Activated naive CD8-positive, alpha-beta T cell treated with anti-CD3 and anti-CD28 coated beads for 36 hours (primary cell): Measurements from ENCODE around the gene CNTFR. TPM values are rescaled to one million over a fixed set of nuclear protein-coding genes. Genes with fewer than 3 reads are reported as not detected.

ENCODE experiments used
- DNase-seq: peaks from one replicate; pipeline ENCODE4 v3.0.0; 2021
- H3K27ac Mint-ChIP-seq: one replicate; pipeline ENCODE4 v1.8.0; 2022; ENCODE audit warnings: mild to moderate bottlenecking, moderate library complexity, mixed read lengths
- H3K27me3 Mint-ChIP-seq: one replicate; pipeline ENCODE4 v1.8.0; 2022; ENCODE audit warnings: mild to moderate bottlenecking, mixed read lengths
- H3K36me3 Mint-ChIP-seq: one replicate; pipeline ENCODE4 v1.8.0; 2021; ENCODE audit warnings: mild to moderate bottlenecking, mixed read lengths
- H3K4me1 Mint-ChIP-seq: one replicate; pipeline ENCODE4 v1.8.0; 2021; ENCODE audit warnings: mixed read lengths
- H3K4me3 Mint-ChIP-seq: one replicate; pipeline ENCODE4 v1.8.0; 2022; ENCODE audit warnings: mild to moderate bottlenecking, moderate library complexity, mixed read lengths
- H3K9me3 Mint-ChIP-seq: one replicate; pipeline ENCODE4 v1.8.0; 2022; ENCODE audit warnings: mixed read lengths
- total RNA-seq, 2 experiments: library from RNA; stranded (reverse); gene quantifications; one replicate each; pipeline ENCODE4 v1.2.3, GENCODE V29; 2021

CNTFR gene
- total RNA-seq, 2 experiments from 2014 or later = not detected

DNA sequence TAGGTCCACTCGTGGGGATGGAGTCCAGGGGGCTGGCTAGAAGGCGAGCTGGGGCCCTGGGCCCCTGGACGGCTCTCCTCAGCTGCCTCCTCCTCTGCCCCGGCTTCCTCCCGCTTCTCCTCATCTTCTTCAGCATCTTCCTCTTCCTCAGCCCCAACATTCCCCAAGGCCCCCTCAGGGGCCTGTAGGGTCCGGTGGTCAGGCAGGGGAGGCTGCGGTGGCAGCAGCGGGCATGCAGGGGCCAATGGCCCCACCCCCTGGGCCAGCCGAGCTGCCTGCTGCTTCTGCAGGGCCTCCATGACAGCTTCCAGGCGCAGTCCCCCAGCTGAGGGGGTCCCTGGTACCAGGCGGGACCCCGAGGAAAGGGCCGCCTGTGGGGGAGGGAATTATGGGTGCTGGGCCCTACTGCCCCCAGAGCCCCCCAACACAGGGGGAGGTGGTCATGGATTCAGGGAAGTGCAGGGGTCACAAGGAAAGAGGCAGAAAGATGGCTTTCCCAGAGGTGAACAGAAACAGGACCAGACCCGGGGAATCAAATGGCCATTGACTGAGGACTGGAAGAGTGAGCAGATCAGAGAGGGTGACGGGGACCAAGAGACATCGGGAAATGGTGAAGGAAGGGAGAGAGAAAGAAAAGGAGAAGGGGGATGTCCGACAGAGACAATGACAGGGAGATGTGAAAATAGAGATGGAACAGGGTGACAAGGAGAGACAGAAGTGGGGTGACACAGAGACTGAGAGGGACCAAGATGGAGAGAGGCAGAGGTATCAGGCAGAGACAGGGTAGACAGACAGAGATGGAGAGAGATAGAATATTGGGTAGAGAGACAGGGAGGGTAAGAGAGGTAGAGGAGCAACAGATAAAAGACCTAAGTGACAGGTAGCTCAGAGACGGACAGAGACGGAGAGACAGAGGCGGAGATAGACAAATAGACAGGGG, 38.5 kb upstream of the CNTFR start:
- H3K4me3 Mint-ChIP-seq = peak overlapping the region; percentile 67
- H3K27ac Mint-ChIP-seq = no peak overlapping the region
- no peaks in the 10 kb centered on the region for H3K36me3 Mint-ChIP-seq
- no peak for DNase-seq
- no peaks in the 10 kb centered on the region for H3K9me3 Mint-ChIP-seq
- H3K27me3 Mint-ChIP-seq = peaks cover 74% of the 10 kb centered on the region
- H3K4me1 Mint-ChIP-seq = peaks cover 19% of the 10 kb centered on the region

DNA sequence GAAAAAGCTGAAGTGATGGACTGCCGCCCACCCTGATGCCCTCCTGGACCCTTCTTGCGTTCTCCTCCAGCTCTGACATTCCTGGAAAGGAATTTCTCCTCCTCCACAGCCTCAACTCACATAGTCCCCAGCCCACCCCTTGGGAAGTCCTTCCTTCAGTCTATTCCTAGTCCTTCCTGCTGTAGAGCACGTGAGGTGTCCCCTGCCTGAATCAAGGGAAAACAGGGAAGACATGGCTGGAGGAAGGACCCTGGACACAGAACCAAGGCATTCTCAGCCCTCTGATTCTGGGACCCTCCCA, 35.6 kb upstream of the CNTFR start:
- Mint-ChIP-seq H3K27ac (no peak overlapping the region), H3K4me3 (no peak overlapping the region), H3K36me3 (no peaks in the 10 kb centered on the region), H3K4me1 (peaks cover 21% of the 10 kb centered on the region), H3K9me3 (no peaks in the 10 kb centered on the region), H3K27me3 (peaks cover 86% of the 10 kb centered on the region)
- DNase-seq = no peak

DNA sequence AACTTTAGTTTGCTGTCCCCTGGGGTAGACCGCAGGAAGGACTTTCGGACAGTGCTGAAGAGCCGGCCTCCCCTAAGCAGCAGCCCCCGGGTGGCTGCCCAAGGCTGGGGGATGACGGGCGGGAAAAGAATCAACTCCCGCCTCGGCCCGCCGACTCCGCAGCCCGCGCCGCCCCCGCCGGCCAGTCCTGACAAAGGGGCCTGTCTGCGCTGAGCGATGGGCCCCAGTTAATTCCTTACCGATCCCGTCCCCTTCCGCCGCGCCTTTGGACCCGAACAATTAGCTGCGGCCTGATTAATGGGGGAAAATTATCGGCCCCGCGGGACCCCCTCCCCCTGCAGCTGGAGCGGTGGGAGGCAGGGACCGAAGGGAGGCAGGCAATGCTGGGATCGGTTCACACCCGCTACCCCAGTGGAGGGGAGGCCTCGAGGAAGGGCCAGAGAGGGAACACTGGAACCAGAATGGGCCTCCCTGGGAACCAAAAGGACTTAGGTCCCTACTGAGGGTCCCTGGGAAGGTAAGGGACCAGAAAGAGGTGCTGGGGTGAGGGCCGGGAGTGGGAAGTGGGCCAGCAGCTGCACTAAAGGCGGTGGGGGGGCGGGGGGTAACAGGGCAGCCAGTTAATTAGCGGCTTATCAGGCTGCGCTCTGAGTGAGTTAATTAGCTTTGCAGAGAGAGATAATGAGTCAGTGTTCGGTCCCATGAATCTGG, 35.1 kb upstream of the CNTFR start:
- H3K27ac Mint-ChIP-seq = no peak overlapping the region
- H3K4me1 Mint-ChIP-seq = peaks cover 23% of the 10 kb centered on the region
- H3K36me3 Mint-ChIP-seq = no peaks in the 10 kb centered on the region
- no peaks in the 10 kb centered on the region for H3K9me3 Mint-ChIP-seq
- no peak for DNase-seq
- H3K27me3 Mint-ChIP-seq = peaks cover 81% of the 10 kb centered on the region
- H3K4me3 Mint-ChIP-seq = no peak overlapping the region

DNA sequence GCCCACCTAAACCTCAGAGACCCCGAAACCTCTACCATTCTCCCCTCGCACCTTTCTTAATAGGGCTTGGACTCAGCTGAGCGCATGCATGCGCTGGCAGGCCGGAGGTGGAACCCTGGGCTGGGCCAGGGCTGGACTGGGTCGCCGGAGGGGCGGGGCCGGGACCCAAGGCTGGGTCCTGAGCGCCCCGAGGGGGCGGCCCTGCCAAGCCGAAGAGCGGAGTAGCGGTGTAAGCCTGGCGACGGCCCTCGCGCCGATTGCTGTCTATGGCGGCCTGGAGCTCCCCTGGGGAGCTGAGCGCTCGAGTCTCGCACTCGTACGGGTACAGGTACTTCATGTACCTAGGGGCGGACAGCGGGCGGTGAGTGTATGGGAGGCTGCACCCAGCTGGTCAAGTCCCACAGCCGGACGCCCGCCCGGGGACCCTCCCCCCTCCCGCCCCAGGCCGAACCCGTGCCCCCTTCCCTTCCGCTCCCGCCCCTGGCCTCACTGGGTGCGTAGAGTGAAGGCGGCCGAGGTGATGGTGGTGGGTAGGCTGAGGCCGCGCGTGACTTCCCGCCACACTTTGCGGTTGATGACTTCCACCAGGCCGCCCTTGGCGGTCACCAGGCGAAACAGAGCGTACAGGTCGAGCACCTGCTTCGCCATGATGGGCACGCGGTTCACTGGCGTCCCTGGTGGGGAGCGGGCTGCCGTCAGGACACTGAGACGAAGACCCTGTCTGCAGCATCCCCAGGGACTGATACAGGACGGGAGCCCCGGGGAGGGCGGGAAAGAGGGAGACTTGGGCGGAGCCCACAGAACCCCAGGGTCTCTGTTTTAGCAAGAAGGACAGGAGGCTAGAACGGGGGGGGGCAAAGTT, 34.1 kb upstream of the CNTFR start:
- DNase-seq = peak; percentile 23
- no peak overlapping the region for H3K27ac Mint-ChIP-seq
- peaks cover 27% of the 10 kb centered on the region for H3K4me1 Mint-ChIP-seq
- H3K27me3 Mint-ChIP-seq = peaks cover 73% of the 10 kb centered on the region
- no peaks in the 10 kb centered on the region for H3K36me3 Mint-ChIP-seq
- no peaks in the 10 kb centered on the region for H3K9me3 Mint-ChIP-seq
- H3K4me3 Mint-ChIP-seq = peak overlapping the region; percentile 24

DNA sequence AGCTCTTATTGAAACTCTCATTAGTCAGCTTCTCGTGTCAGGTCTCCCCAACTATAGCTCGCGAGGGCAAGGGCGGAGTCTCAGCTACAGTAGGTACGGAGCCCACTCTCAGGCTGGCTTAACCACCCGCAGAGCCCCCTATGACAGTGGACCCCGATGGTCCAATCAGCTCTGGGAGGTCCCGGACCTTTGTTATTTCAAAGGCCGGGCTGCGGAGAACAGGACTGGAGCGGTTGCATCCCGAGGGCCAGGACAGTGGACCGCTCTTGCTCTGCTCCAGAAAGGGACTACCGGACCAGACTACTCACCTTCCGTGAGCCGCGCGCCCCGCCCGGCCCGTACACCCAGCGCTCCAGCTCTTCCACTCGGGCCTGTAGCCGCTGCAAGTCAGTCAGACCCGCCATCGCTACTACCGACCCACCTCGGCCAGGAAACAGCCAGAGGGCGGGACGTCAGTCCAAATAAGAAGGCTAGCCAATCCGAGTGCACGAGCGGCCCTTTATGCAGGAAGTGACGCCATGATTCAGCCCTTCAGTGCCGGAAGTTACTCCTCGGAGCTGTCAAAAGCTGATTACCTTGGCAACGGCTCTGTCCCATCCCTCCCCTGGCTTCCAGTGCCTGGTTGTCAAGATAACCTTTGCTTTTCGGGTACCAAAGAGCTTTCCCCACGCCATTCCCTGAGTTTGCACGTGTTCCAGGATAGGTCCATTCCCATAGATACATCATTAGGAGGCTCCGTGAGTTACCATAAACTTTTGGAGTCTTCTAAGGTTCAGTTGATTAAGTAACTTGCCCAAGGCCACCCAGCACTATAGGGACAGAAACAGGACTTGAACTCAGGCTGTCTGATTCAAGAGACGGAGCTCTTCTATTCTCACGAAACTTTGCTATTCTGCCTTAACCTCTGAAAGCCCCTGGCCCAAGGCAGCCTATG, 30.8 kb upstream of the CNTFR start, which contains the start of gene DCTN3:
DCTN3 (minus strand) TSS at position 435 of the 934 bp plus-strand sequence; CDS start at position 404, 31 bp downstream.
- peak within 1 kb of the TSS; percentile 52 for H3K27ac Mint-ChIP-seq
- H3K27me3 Mint-ChIP-seq = peaks cover 40% of the 10 kb centered on the region
- peaks cover 21% of the 10 kb centered on the region for H3K4me1 Mint-ChIP-seq
- peak; percentile 90 for DNase-seq
- H3K9me3 Mint-ChIP-seq = no peaks in the 10 kb centered on the region
- peak within 1 kb of the TSS; percentile 93 for H3K4me3 Mint-ChIP-seq
- peaks cover 6% of the 10 kb centered on the region for H3K36me3 Mint-ChIP-seq

DNA sequence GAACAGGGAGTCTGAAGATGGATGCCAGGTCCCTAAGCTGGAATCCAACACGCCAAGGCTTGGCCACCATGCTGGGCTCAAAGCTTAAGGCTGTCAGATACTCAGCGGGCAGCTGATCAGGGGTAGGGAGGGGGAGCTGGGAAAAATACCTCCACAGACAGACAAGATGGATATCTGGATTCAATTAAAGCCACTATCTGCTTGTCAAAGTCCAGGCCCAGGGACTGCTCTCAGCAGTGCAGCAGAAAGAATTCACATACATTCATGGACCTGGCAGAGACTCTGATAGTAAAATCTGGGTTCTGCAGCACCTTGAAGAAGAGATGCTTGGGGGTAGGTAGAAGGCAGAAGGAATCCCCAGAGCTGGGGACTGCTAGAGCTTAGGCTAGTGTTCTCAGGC, 25.6 kb upstream of the CNTFR start:
- Mint-ChIP-seq H3K36me3 (peaks cover 15% of the 10 kb centered on the region), H3K4me3 (no peak overlapping the region), H3K27me3 (no peaks in the 10 kb centered on the region), H3K27ac (no peak overlapping the region), H3K9me3 (no peaks in the 10 kb centered on the region), H3K4me1 (peaks cover 26% of the 10 kb centered on the region)
- no peak for DNase-seq

DNA sequence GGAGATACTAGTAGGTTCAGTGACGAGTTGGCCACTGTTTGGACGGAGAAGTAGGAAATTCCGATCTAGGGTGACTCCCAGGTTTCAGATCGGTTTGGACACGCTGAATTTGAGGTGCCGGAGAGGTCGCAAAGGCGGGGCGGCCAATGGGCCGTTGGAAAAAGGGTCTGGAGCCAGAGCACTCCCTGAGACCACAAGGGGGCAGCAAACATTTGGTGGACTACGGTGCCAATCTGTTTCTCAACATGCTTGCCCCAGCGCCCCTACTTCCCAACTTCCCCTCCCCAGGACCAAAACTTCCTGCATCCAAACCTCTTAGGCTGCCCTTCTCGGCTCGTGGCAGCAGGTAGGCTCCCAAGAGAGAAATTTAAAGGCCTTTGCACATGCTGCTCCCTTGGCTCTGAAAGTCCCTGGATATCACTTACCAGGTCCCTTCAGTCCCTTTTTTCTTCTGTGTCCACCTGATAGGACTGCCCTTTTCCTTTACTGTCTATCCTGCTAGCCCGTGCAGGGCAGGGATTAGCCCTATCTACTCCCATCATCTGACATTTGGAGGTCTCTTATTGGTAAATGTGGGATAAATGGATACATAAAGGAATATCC, 23.4 kb upstream of the CNTFR start:
- H3K9me3 Mint-ChIP-seq = no peaks in the 10 kb centered on the region
- H3K27ac Mint-ChIP-seq = peak overlapping the region; percentile 90
- peaks cover 19% of the 10 kb centered on the region for H3K4me1 Mint-ChIP-seq
- peak overlapping the region; percentile 92 for H3K4me3 Mint-ChIP-seq
- H3K27me3 Mint-ChIP-seq = no peaks in the 10 kb centered on the region
- peak; percentile 68 for DNase-seq
- peaks cover 20% of the 10 kb centered on the region for H3K36me3 Mint-ChIP-seq

DNA sequence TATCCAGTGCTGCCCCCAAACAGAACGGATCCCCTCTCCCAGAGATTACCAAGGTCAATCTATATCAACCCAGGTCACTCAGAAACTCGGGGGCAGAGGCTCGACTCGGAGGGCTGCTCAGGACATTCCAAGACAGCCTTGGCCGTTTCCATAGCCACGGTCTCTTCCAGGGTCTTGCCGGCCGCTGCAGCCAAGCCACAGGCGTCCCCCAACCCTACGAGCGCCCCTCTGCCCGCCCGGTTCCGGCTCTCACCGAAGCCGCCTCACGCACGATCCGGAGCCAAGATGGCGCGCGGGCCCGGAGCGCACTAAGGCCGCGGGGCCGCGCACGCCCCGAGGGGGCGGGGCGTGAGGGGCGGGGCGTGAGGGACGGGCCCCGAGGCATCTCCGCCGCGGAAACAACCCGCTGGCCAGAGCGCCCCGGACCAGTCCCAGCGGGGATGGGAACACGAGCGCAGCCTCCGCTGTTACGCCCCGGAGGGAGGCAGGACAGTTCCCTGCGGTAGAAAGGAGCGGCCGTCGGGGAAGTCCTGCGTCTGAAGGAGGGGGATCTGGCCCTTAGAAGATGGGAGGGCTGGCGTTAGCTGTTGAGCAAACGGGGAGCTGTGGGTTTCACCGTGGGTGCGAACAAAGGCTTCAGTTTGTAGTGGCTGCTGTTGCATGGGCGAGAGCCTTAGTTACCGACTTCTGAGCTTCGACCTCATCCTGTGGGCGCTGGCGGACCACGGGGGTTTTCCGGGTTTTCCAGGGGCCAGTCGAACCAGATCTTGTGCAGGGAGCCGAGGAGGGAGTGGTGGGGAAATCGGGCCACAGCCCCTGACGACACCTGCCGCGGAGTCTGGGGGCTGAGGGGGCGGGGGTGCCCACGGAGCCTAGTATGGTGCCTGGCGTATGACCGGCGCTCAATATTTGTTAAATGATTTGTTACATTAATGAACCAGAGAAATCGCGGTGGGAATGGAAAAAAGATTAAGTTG, 22.6 kb upstream of the CNTFR start, which contains the start of gene RPP25L:
RPP25L (minus strand) TSS at position 287 of the 977 bp plus-strand sequence. CDS start 801 bp downstream, outside the sequence.
- Mint-ChIP-seq H3K4me3 (peak within 1 kb of the TSS; percentile 92), H3K4me1 (peaks cover 19% of the 10 kb centered on the region), H3K27ac (peak within 1 kb of the TSS; percentile 90), H3K9me3 (no peaks in the 10 kb centered on the region), H3K36me3 (peaks cover 20% of the 10 kb centered on the region), H3K27me3 (no peaks in the 10 kb centered on the region)
- peak; percentile 91 for DNase-seq

DNA sequence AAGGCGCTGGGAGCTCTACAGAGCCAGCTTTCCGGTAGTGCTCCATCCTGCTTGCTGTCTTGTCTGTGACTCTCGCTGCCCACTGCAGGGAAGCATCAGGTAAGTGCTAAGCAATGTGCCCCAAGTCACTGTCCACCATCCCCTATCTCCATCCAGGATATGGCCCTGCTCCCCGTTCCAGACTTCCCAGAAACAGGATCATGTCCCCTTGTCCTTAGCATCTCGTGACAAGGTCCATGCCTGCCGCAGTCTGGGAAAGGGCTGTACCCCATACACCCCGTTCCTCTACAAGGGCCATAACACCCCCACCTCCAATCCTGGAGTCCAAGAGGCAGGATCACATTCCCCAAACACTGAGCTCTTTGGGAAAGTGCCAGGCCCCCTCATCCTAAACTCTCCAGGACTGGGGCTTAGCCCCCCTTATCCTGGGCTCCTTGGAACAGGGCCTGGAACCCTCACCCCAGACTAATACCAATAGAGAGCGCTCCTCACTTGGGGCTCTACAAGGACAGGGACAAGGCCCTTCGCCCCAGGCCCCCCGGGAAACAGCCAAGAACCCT, 21.8 kb upstream of the CNTFR start:
- H3K4me3 Mint-ChIP-seq = peak overlapping the region; percentile 92
- peak overlapping the region; percentile 90 for H3K27ac Mint-ChIP-seq
- peaks cover 16% of the 10 kb centered on the region for H3K36me3 Mint-ChIP-seq
- H3K27me3 Mint-ChIP-seq = no peaks in the 10 kb centered on the region
- no peak for DNase-seq
- no peaks in the 10 kb centered on the region for H3K9me3 Mint-ChIP-seq
- peaks cover 19% of the 10 kb centered on the region for H3K4me1 Mint-ChIP-seq

DNA sequence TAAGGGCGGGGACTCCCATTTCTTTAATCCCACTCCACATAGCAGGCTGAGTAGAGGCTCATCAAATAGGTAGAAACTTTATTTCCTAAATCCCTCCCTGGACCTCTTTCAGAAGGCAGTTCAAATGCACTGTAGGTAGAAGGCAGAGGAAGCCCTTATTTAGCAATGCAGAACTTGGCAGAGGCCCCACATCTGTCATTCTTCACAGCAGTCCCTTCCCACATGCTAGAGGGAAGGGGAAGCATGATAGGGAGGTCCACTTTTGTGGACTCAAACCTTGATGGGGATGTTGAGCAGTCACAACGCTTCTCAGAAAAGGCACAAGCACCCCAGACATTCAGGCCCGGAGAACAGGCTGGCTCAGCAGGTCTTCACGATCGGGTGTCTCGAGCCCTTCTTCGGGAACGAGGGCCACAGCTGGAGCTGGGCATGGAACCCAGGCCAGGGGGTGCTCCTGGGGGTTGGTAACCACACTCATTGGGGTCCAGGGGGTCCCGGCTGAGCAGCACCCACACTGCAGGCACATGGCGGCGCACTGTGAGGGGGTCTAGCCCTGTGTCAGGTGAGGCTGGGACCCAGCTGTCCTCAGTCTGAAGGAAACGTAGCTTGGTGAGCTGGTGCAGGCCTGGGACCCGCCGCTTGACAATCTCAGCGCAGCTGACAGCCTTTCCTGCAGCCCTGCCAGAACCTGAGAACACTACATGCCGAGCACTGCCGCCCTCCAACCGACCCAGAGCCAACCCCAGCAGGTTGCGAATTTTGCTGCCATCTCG, 21.1 kb upstream of the CNTFR start:
- Mint-ChIP-seq H3K9me3 (no peaks in the 10 kb centered on the region), H3K4me3 (peak overlapping the region; percentile 92), H3K27me3 (no peaks in the 10 kb centered on the region), H3K27ac (no peak overlapping the region), H3K4me1 (peaks cover 19% of the 10 kb centered on the region), H3K36me3 (peaks cover 15% of the 10 kb centered on the region)
- no peak for DNase-seq

DNA sequence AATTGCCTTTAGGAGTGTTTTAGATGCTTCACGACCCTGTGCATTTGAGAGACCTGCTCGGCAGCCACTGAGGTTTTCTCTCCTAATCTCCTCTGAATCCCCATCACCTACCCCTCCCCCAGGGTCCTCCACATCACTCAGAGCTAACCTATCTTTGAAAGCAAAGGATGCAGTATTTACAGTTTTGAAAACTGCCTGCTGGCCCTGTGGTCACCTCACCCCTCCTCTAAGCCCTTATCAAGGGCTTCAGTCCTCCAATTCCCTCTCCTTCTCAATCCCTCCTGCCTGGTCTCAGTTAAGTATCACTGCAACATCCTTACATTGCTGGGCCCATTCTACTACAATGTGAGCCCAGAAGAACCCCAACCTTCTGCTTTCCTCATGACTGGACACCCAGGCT, 17.8 kb upstream of the CNTFR start:
- Mint-ChIP-seq H3K27me3 (no peaks in the 10 kb centered on the region), H3K9me3 (no peaks in the 10 kb centered on the region), H3K36me3 (peaks cover 15% of the 10 kb centered on the region), H3K4me3 (no peak overlapping the region), H3K4me1 (peaks cover 11% of the 10 kb centered on the region), H3K27ac (no peak overlapping the region)
- no peak for DNase-seq

DNA sequence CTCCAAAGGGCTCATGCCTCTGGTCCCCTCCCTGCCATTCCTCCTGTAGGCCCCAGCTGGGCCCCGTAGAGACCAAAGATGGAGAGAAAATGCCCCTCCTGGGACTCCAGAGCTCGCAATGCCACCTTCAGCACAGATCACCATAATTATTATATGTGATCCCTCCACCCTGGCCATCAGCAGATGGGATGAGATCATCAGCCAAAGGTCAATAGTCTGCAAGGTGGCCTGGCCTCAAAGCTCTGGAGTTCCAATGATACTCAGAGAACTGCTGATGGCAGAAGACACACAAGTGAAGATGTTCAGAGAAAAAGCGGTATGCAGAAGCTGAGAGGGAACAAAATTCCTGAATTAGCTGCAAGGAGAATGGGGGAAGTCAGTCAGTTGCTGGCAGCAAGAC, 17.4 kb upstream of the CNTFR start:
- Mint-ChIP-seq H3K9me3 (no peaks in the 10 kb centered on the region), H3K4me3 (no peak overlapping the region), H3K36me3 (peaks cover 15% of the 10 kb centered on the region), H3K4me1 (peaks cover 9% of the 10 kb centered on the region), H3K27me3 (no peaks in the 10 kb centered on the region), H3K27ac (no peak overlapping the region)
- no peak for DNase-seq
